A549 treated with RU486 at 1 μM for 4 hours (cell line): ENCODE measurements around the gene GUCY1A1. TPM values are rescaled to one million over a fixed set of nuclear protein-coding genes. Genes with fewer than 3 reads are reported as not detected.

Experiments used
- total RNA-seq: library from RNA; stranded (reverse); fragments of 200-300 nt; extraction: Qiagen RNA extraction; gene quantifications from 5 replicates; pipeline ENCODE4 v1.2.3, GENCODE V29; 2022; ENCODE audit warnings: low read depth

The GUCY1A1 gene
- not detected in 5 replicates for total RNA-seq

GRCh38 chr4:155666344-155667221 lies at the start of gene GUCY1A1:
GUCY1A1 (plus strand) TSS chr4:155666848; CDS start chr4:155696868, 30,020 bp downstream.

GRCh38 chr4:155758481-155759371 lies 92.1 kb downstream of the GUCY1A1 start, which contains the start of gene GUCY1B1:
GUCY1B1 (plus strand) TSS chr4:155759021; CDS start chr4:155759141, 120 bp downstream.

Other genes starting within 250 kb of the GUCY1A1 start
- 0.16 to 0.40 TPM (median 0.27 TPM) in 5 replicates for gene GUCY1B1, start 92.2 kb downstream of the GUCY1A1 start, total RNA-seq
- gene ASIC5, start 199.4 kb downstream of the GUCY1A1 start, total RNA-seq: not detected in 5 replicates
- gene TDO2, start 236.8 kb downstream of the GUCY1A1 start, total RNA-seq: 0.60 to 1.3 TPM (median 0.94 TPM) in 5 replicates